ENCODE measurements around the gene TOB1.

- no peak for TF ChIP-seq CTCF (conservative IDR thresholded peaks at IDR 0.05; ENCODE audit: low read depth, low read length)
- TF ChIP-seq POLR2A (IDR thresholded peaks at IDR 0.05; ENCODE audit: low read depth, low read length): no peak
- no peak for TF ChIP-seq SMC3 (IDR thresholded peaks at IDR 0.05; ENCODE audit: low read depth, low read length)
- no peak for TF ChIP-seq BHLHE40 (IDR thresholded peaks at IDR 0.05; ENCODE audit: low read depth, low read length)
Observed at GRCh38 chr17:50911450-50911849, 45.3 kb upstream of the TOB1 start.
